ENCODE measurements around the gene CGN. TPM values are rescaled to one million over a fixed set of nuclear protein-coding genes. Genes with fewer than 3 reads are reported as not detected.

Gene CGN
- total RNA-seq, 1 experiment from 2014 or later: 30.9 TPM

GRCh38 chr1:151568626-151569088, 57.5 kb downstream of the CGN start:
- peaks cover 7 to 13% of the 10 kb centered on the region in 2 experiments for H3K4me1 Mint-ChIP-seq
- Histone ChIP-seq H2BK12ac (ENCODE audit: insufficient read length, low read depth, low read length) (no peak overlapping the region), H2BK5ac (ENCODE audit: insufficient read length, low read length) (no peak overlapping the region), H3K14ac (ENCODE audit: insufficient read depth, low read length) (no peak overlapping the region), H3K56ac (ENCODE audit: insufficient read length, low read depth, low read length) (no peak overlapping the region), H3K27me3 (ENCODE audit: insufficient read depth, low read length) (no peaks in the 10 kb centered on the region), H2BK120ac (ENCODE audit: low read depth, low read length, poor library complexity, severe bottlenecking) (no peak overlapping the region), H3K4me1 (ENCODE audit: insufficient read depth, low read length) (no peaks in the 10 kb centered on the region), H3K79me2 (ENCODE audit: insufficient read depth, low read length) (no peaks in the 10 kb centered on the region), H3T11ph (ENCODE audit: low read length) (no peak overlapping the region), H4K91ac (ENCODE audit: insufficient read length, low read depth, low read length) (no peak overlapping the region), H4K8ac (replicated peaks; ENCODE audit: insufficient read length, low read depth, low read length) (no peak overlapping the region), H3K4me2 (ENCODE audit: insufficient read depth, insufficient read length, low read length) (no peak overlapping the region), H3K79me1 (ENCODE audit: insufficient read depth, low read depth, low read length, poor library complexity, severe bottlenecking) (no peaks in the 10 kb centered on the region), H3K23ac (ENCODE audit: insufficient read length, low read depth, low read length) (no peak overlapping the region), H3K4ac (ENCODE audit: low read depth, low read length) (no peak overlapping the region), H3K9ac (ENCODE audit: extremely low read depth, insufficient read length, low read length) (no peak overlapping the region), H2AFZ (ENCODE audit: low read length) (no peak overlapping the region), H2AK5ac (ENCODE audit: insufficient read length, low read length) (no peak overlapping the region), H2BK15ac (ENCODE audit: low read depth, low read length) (no peak overlapping the region), H3K9me3 (ENCODE audit: control insufficient read depth, low read depth, low read length) (no peaks in the 10 kb centered on the region), H3K23me2 (ENCODE audit: insufficient read length, low read depth, low read length, poor library complexity, severe bottlenecking) (no peaks in the 10 kb centered on the region), H3K27ac (ENCODE audit: insufficient read length, low read depth, low read length) (no peak overlapping the region), H4K5ac (ENCODE audit: insufficient read length, low read depth, low read length) (no peak overlapping the region), H3K18ac (ENCODE audit: insufficient read length, low read depth, low read length) (no peak overlapping the region), H2BK20ac (ENCODE audit: low read depth, low read length, poor library complexity, severe bottlenecking) (no peak overlapping the region), H4K20me1 (ENCODE audit: control insufficient read depth, insufficient read depth, insufficient read length) (no peaks in the 10 kb centered on the region)
- no peak overlapping the region for H3K4me3 Mint-ChIP-seq
- no CpG with 5 or more reads among the region's 3 CpGs for WGBS (ENCODE audit: extremely low coverage, insufficient read length, low lambda C conversion rate)
- H3K27ac Mint-ChIP-seq: no peak overlapping the region
- no peaks in the 10 kb centered on the region for H3K27me3 Mint-ChIP-seq (ENCODE audit: low read depth)
- H3K36me3 Mint-ChIP-seq (ENCODE audit: insufficient read depth in 1 of 3, low read depth in 3 of 3): peaks cover 2 to 41% (median 25%) of the 10 kb centered on the region in 3 experiments; a peak in 6 of 7 replicates
- no peak for TF ChIP-seq CTCF (conservative IDR thresholded peaks at IDR 0.05)
- DNase-seq: no peak
- no peaks in the 10 kb centered on the region for H3K9me3 Mint-ChIP-seq
